ENCODE data around the gene HSD17B7. TPM values are rescaled to one million over a fixed set of nuclear protein-coding genes. Genes with fewer than 3 reads are reported as not detected.
A peak's percentile ranks its signal among the peaks of the same experiment; 100 is the strongest.

HSD17B7 gene
- total RNA-seq, 1 donor from 2014 or later: 51.7 TPM

GRCh38 chr1:162851341-162851740 is 60.8 kb downstream of the HSD17B7 start:
- DNase-seq (ENCODE audit: low spot score, unreplicated experiment): no peak
- Mint-ChIP-seq H3K9me3 (ENCODE audit: low read depth) (no peaks in the 10 kb centered on the region), H3K27me3 (no peaks in the 10 kb centered on the region), H3K4me3 (ENCODE audit: low read depth) (no peak overlapping the region), H3K4me1 (ENCODE audit: low read depth) (peaks cover 2% of the 10 kb centered on the region), H3K36me3 (ENCODE audit: insufficient read depth) (no peaks in the 10 kb centered on the region), H3K27ac (no peak overlapping the region)
- TF ChIP-seq, protein P1, sequence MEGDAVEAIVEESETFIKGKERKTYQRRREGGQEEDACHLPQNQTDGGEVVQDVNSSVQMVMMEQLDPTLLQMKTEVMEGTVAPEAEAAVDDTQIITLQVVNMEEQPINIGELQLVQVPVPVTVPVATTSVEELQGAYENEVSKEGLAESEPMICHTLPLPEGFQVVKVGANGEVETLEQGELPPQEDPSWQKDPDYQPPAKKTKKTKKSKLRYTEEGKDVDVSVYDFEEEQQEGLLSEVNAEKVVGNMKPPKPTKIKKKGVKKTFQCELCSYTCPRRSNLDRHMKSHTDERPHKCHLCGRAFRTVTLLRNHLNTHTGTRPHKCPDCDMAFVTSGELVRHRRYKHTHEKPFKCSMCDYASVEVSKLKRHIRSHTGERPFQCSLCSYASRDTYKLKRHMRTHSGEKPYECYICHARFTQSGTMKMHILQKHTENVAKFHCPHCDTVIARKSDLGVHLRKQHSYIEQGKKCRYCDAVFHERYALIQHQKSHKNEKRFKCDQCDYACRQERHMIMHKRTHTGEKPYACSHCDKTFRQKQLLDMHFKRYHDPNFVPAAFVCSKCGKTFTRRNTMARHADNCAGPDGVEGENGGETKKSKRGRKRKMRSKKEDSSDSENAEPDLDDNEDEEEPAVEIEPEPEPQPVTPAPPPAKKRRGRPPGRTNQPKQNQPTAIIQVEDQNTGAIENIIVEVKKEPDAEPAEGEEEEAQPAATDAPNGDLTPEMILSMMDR (IDR thresholded peaks at IDR 0.05; ENCODE audit: unreplicated experiment): no peak

DNA sequence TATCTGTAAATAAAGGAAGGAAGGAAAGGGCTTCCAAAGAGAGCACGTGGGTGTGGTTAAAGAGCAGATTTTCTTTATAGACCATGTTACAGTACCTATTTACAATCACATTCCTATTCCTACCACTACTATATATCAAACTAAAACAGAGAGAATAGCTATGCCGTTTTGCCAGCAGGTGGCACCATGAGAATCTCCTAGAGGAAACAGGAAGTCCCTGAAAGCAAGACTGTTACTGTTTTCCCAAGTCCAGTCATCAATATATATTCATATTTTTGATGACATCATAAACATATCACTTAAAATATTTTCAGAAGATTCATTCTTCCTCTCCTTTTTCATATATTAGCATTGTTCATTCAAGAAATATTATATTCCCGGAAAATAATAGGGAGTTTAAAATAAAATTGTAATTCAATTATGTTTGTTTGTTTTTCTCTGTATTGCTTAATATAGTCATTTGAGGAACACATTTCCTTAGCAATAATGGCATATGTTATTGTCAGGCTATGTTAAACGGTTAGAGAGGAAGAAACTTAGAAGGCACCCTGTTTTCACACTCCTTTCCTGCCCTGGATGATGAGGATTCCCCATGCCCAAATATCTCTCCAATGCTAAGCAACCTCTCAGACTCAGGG is 63.9 kb downstream of the HSD17B7 start:
- Mint-ChIP-seq H3K4me1 (ENCODE audit: low read depth) (peaks cover 2% of the 10 kb centered on the region), H3K4me3 (ENCODE audit: low read depth) (no peak overlapping the region), H3K9me3 (ENCODE audit: low read depth) (no peaks in the 10 kb centered on the region), H3K36me3 (ENCODE audit: insufficient read depth) (no peaks in the 10 kb centered on the region), H3K27me3 (peaks cover 3% of the 10 kb centered on the region), H3K27ac (no peak overlapping the region)
- DNase-seq (ENCODE audit: low spot score, unreplicated experiment): peak; percentile 14
- TF ChIP-seq, protein P1 (IDR thresholded peaks at IDR 0.05; ENCODE audit: unreplicated experiment): peak; percentile 85

GRCh38 chr1:162855461-162856150 is 65.1 kb downstream of the HSD17B7 start:
- Mint-ChIP-seq H3K36me3 (ENCODE audit: insufficient read depth) (no peaks in the 10 kb centered on the region), H3K4me3 (ENCODE audit: low read depth) (no peak overlapping the region), H3K4me1 (ENCODE audit: low read depth) (peaks cover 4% of the 10 kb centered on the region), H3K27ac (no peak overlapping the region), H3K27me3 (peaks cover 3% of the 10 kb centered on the region), H3K9me3 (ENCODE audit: low read depth) (no peaks in the 10 kb centered on the region)
- no peak for DNase-seq (ENCODE audit: low spot score, unreplicated experiment)
- TF ChIP-seq, protein P1 (IDR thresholded peaks at IDR 0.05; ENCODE audit: unreplicated experiment): no peak

- H3K36me3 Mint-ChIP-seq (ENCODE audit: insufficient read depth): no peaks in the 10 kb centered on the region
- TF ChIP-seq, protein P1 (IDR thresholded peaks at IDR 0.05; ENCODE audit: unreplicated experiment): no peak
Measured at GRCh38 chr1:162856260-162856659, 65.8 kb downstream of the HSD17B7 start.

GRCh38 chr1:162857850-162858249 is 67.3 kb downstream of the HSD17B7 start:
- H3K36me3 Mint-ChIP-seq (ENCODE audit: insufficient read depth): no peaks in the 10 kb centered on the region
- H3K4me3 Mint-ChIP-seq (ENCODE audit: low read depth): no peak overlapping the region
- no peaks in the 10 kb centered on the region for H3K9me3 Mint-ChIP-seq (ENCODE audit: low read depth)
- peaks cover 3% of the 10 kb centered on the region for H3K27me3 Mint-ChIP-seq
- H3K4me1 Mint-ChIP-seq (ENCODE audit: low read depth): peaks cover 19% of the 10 kb centered on the region
- TF ChIP-seq, protein P1 (IDR thresholded peaks at IDR 0.05; ENCODE audit: unreplicated experiment): no peak
- no peak for DNase-seq (ENCODE audit: low spot score, unreplicated experiment)
- no peak overlapping the region for H3K27ac Mint-ChIP-seq

More at GRCh38 chr1:162856260-162856659, 65.8 kb downstream of the HSD17B7 start:
- H3K9me3 Mint-ChIP-seq (ENCODE audit: low read depth): no peaks in the 10 kb centered on the region
- H3K27ac Mint-ChIP-seq: no peak overlapping the region
- H3K4me1 Mint-ChIP-seq (ENCODE audit: low read depth): peaks cover 10% of the 10 kb centered on the region
- no peak overlapping the region for H3K4me3 Mint-ChIP-seq (ENCODE audit: low read depth)
- H3K27me3 Mint-ChIP-seq: peaks cover 3% of the 10 kb centered on the region
- DNase-seq (ENCODE audit: low spot score, unreplicated experiment): no peak
